CD14-positive monocyte (primary cell): Measurements from ENCODE around the gene GRIA1. TPM values are rescaled to one million over a fixed set of nuclear protein-coding genes. Genes with fewer than 3 reads are reported as not detected.
"Not testable (repeated sequence)": the region's sequence is repeated elsewhere in the genome, so short reads cannot be mapped to it uniquely, and the experiment has no call there.

ENCODE experiments used
- DNase-seq, 3 donors: peaks; one replicate each; pipeline ENCODE4 v3.0.0-alpha.2; 2011 to 2022
- H2AFZ ChIP-seq: 2 replicates; pipeline ENCODE4 v1.6.0; 2012; ENCODE audit warnings: mild to moderate bottlenecking, low read depth, low read length, inconsistent platforms; ENCODE audit not compliant: insufficient read depth, poor library complexity, severe bottlenecking
- H3K27ac ChIP-seq, 2 donors: 1 replicate in 1 of 2; 2 replicates in 1 of 2; pipeline ENCODE4 v1.5.1; 2012 to 2013; ENCODE audit warnings: low read length in 2 of 2, control low read depth in 1 of 2, inconsistent platforms in 1 of 2, low read depth in 1 of 2, mild to moderate bottlenecking in 1 of 2
- H3K27me3 ChIP-seq, 2 donors: one replicate each; pipeline versions ENCODE4 v1.6.0 to v1.6.1; 2011 to 2013; ENCODE audit warnings: low read length in 2 of 2; ENCODE audit not compliant: control insufficient read depth in 2 of 2, insufficient read depth in 2 of 2
- H3K36me3 ChIP-seq, 2 donors: replicated peaks in 1 of 2; 1 replicate in 1 of 2; 2 replicates in 1 of 2; pipeline versions ENCODE4 v1.5.1 to v1.6.1; 2012 to 2013; ENCODE audit warnings: low read length in 2 of 2, control low read depth in 1 of 2, inconsistent platforms in 1 of 2, mild to moderate bottlenecking in 1 of 2; ENCODE audit not compliant: insufficient read depth in 2 of 2, control insufficient read depth in 1 of 2
- H3K4me1 ChIP-seq, 2 donors: 1 replicate in 1 of 2; 2 replicates in 1 of 2; pipeline versions ENCODE4 v1.5.1 to v1.6.1; 2012 to 2013; ENCODE audit warnings: low read length in 2 of 2, control low read depth in 1 of 2, inconsistent platforms in 1 of 2, mild to moderate bottlenecking in 1 of 2, moderate library complexity in 1 of 2; ENCODE audit not compliant: insufficient read depth in 2 of 2, control insufficient read depth in 1 of 2
- H3K4me2 ChIP-seq: replicated peaks from 2 replicates; pipeline ENCODE3; 2012; ENCODE audit warnings: low read length, moderate library complexity, mild to moderate bottlenecking; ENCODE audit not compliant: poor library complexity, severe bottlenecking; ENCODE audit errors: extremely low read depth
- H3K4me3 ChIP-seq, 3 experiments: fragments of 200-600 bp in 1 of 3; sonication (generic) in 1 of 3; replicated peaks in 1 of 3; 1 replicate in 2 of 3; 2 replicates in 1 of 3; pipeline ENCODE4 v1.5.1; 2011 to 2013; ENCODE audit warnings: low read length in 3 of 3, mild to moderate bottlenecking in 3 of 3, control low read depth in 2 of 3, low read depth in 2 of 3, inconsistent platforms in 1 of 3, moderate library complexity in 1 of 3
- H3K79me2 ChIP-seq: 2 replicates; pipeline ENCODE4 v1.6.0; 2012; ENCODE audit warnings: mild to moderate bottlenecking, control low read depth, inconsistent platforms, low read length, moderate library complexity; ENCODE audit not compliant: insufficient read depth
- H3K9ac ChIP-seq: 2 replicates; pipeline ENCODE4 v1.6.0; 2017; ENCODE audit warnings: low read length, mild to moderate bottlenecking; ENCODE audit not compliant: insufficient read depth, poor library complexity, severe bottlenecking
- H3K9me3 ChIP-seq, 2 donors: replicated peaks in 1 of 2; 1 replicate in 1 of 2; 2 replicates in 1 of 2; pipeline versions ENCODE4 v1.5.1 to v1.6.1; 2012 to 2013; ENCODE audit warnings: low read length in 2 of 2, control low read depth in 1 of 2; ENCODE audit not compliant: control insufficient read depth in 1 of 2, insufficient read depth in 1 of 2
- H4K20me1 ChIP-seq: 2 replicates; pipeline ENCODE4 v1.6.0; 2012; ENCODE audit warnings: mild to moderate bottlenecking, low read length, control low read depth, moderate library complexity; ENCODE audit not compliant: insufficient read depth
- H3K27ac Mint-ChIP-seq, 7 donors: one replicate each; pipeline ENCODE4 v1.8.0; 2020; ENCODE audit warnings: mild to moderate bottlenecking in 7 of 7, mixed read lengths in 7 of 7, moderate library complexity in 6 of 7, inconsistent platforms in 2 of 7
- H3K27me3 Mint-ChIP-seq, 3 donors: one replicate each; pipeline ENCODE4 v1.8.0; 2021 to 2022; ENCODE audit warnings: low read depth in 3 of 3, mild to moderate bottlenecking in 3 of 3, mixed read lengths in 3 of 3, moderate library complexity in 3 of 3, inconsistent platforms in 1 of 3
- H3K36me3 Mint-ChIP-seq, 2 donors: one replicate each; pipeline ENCODE4 v1.8.0; 2020; ENCODE audit warnings: mixed read lengths in 2 of 2, inconsistent platforms in 1 of 2, mild to moderate bottlenecking in 1 of 2
- H3K4me1 Mint-ChIP-seq: one replicate; pipeline ENCODE4 v1.8.0; 2020; ENCODE audit warnings: mild to moderate bottlenecking, mixed read lengths
- H3K4me3 Mint-ChIP-seq, 2 donors: one replicate each; pipeline ENCODE4 v1.8.0; 2020; ENCODE audit warnings: mild to moderate bottlenecking in 2 of 2, mixed read lengths in 2 of 2, moderate library complexity in 1 of 2
- H3K9me3 Mint-ChIP-seq, 7 donors: one replicate each; pipeline ENCODE4 v1.8.0; 2020 to 2022; ENCODE audit warnings: mixed read lengths in 7 of 7, mild to moderate bottlenecking in 6 of 7, moderate library complexity in 6 of 7, inconsistent platforms in 2 of 7
- CTCF ChIP-seq: fragments of 200-600 bp; IDR thresholded peaks from one replicate; pipeline ENCODE4 v1.8.0; 2022; ENCODE audit warnings: antibody characterized with exemption, mild to moderate bottlenecking
- WGBS: methylation state at CpG from one replicate; pipeline ENCODE4 v1.1.5; 2013; ENCODE audit warnings: missing lambda C conversion rate; ENCODE audit not compliant: insufficient coverage; 5-methylcytosine and 5-hydroxymethylcytosine counted together
- intact Hi-C, 2 donors: fragments of 100-400 bp; cut with micrococcal nuclease; formaldehyde crosslinking; loops; one replicate each; pipeline versions ENCODE4 v1.15.0 to v1.15.1; 2023
- polyA plus RNA-seq, 3 donors: library from polyadenylated mRNA; depleted of rRNA in 1 of 3; unstranded in 2 of 3; stranded (reverse) in 1 of 3; fragments of 300-500 nt in 2 of 3; fragments of >200 nt in 1 of 3; fragmentation: Illumina TruSeq in 2 of 3; gene quantifications; 1 replicate in 2 of 3; 2 replicates in 1 of 3; pipeline ENCODE4 v1.2.3, GENCODE V29; 2012 to 2021
- small RNA-seq: library from RNA; depleted of rRNA; stranded (forward); fragments of <200 nt; gene quantifications from one replicate; pipeline ENCODE3, GENCODE V24; 2012; ENCODE audit warnings: low read depth; ENCODE audit not compliant: insufficient read length

GRIA1 gene
- polyA plus RNA-seq, 3 donors = not detected

GRCh38 chr5:153860195-153860886, 369.9 kb downstream of the GRIA1 start:
- 85% methylated on average over 2 of the region's 4 CpGs for WGBS
- Histone ChIP-seq H3K27ac (no peak overlapping the region), H3K9ac (no peak overlapping the region), H3K9me3 (peaks cover 3 to 4% of the 10 kb centered on the region in 2 donors), H4K20me1 (no peaks in the 10 kb centered on the region), H3K36me3 (no peaks in the 10 kb centered on the region), H3K4me3 (no peak overlapping the region), H3K27me3 (no peaks in the 10 kb centered on the region), H2AFZ (no peak overlapping the region), H3K4me2 (no peak overlapping the region), H3K4me1 (no peaks in the 10 kb centered on the region), H3K79me2 (no peaks in the 10 kb centered on the region)
- no peak for TF ChIP-seq CTCF
- Mint-ChIP-seq H3K9me3 (peaks cover 0 to 10% (median 5%) of the 10 kb centered on the region in 7 donors), H3K27ac (no peak overlapping the region), H3K4me3 (no peak overlapping the region), H3K4me1 (no peaks in the 10 kb centered on the region), H3K27me3 (peaks cover 0 to 2% (median 0%) of the 10 kb centered on the region in 3 donors), H3K36me3 (no peaks in the 10 kb centered on the region)
- intact Hi-C loops = no loop called here
- DNase-seq = no peak

GRCh38 chr5:153862906-153863305, 372.4 kb downstream of the GRIA1 start:
- H3K4me3 Mint-ChIP-seq, H3K36me3 ChIP-seq, intact Hi-C loops, H3K27me3 ChIP-seq, H3K27me3 Mint-ChIP-seq, H3K4me1 Mint-ChIP-seq, H3K27ac ChIP-seq, H3K4me3 ChIP-seq, H3K79me2 ChIP-seq, H3K4me1 ChIP-seq, H3K36me3 Mint-ChIP-seq, H3K4me2 ChIP-seq, H2AFZ ChIP-seq, H3K27ac Mint-ChIP-seq, H3K9me3 ChIP-seq, H3K9ac ChIP-seq, DNase-seq, H4K20me1 ChIP-seq: not testable (repeated sequence)
- WGBS = 82% methylated on average over 3 of the region's 5 CpGs
- H3K9me3 Mint-ChIP-seq = peaks cover 0 to 10% (median 5%) of the 10 kb centered on the region in 7 donors

Small RNA genes lying within 50 kb of the gene (small RNA-seq; reads per million reads assigned to genes)
- gene RN7SL177P = not detected
